ENCODE data around the gene TRPM3. TPM values are rescaled to one million over a fixed set of nuclear protein-coding genes. Genes with fewer than 3 reads are reported as not detected.

The TRPM3 gene
- total RNA-seq, 1 experiment from 2014 or later: not detected

- Mint-ChIP-seq H3K4me1 (ENCODE audit: low read depth, unreplicated experiment) (no peaks in the 10 kb centered on the region), H3K36me3 (ENCODE audit: insufficient read depth, unreplicated experiment) (no peaks in the 10 kb centered on the region), H3K27ac (ENCODE audit: unreplicated experiment) (no peak overlapping the region), H3K27me3 (ENCODE audit: unreplicated experiment) (peaks cover 35% of the 10 kb centered on the region), H3K9me3 (ENCODE audit: low read depth, unreplicated experiment) (no peaks in the 10 kb centered on the region), H3K4me3 (ENCODE audit: low read depth, unreplicated experiment) (no peak overlapping the region)
- CTCF ChIA-PET: no interaction called here
- no peak for TF ChIP-seq CTCF (IDR thresholded peaks at IDR 0.05; ENCODE audit: unreplicated experiment)
- no peak for DNase-seq
- no TSS peak for BruUV-seq (replicated peaks)
- intact Hi-C loops (cut with micrococcal nuclease; ENCODE audit: unreplicated experiment): no loop called here
Measured at GRCh38 chr9:70826562-70826961, 294.9 kb downstream of the TRPM3 start.

GRCh38 chr9:70823284-70823683 is 298.1 kb downstream of the TRPM3 start:
- Mint-ChIP-seq H3K9me3 (ENCODE audit: low read depth, unreplicated experiment) (no peaks in the 10 kb centered on the region), H3K27ac (ENCODE audit: unreplicated experiment) (no peak overlapping the region), H3K4me3 (ENCODE audit: low read depth, unreplicated experiment) (no peak overlapping the region), H3K27me3 (ENCODE audit: unreplicated experiment) (peaks cover 37% of the 10 kb centered on the region), H3K4me1 (ENCODE audit: low read depth, unreplicated experiment) (no peaks in the 10 kb centered on the region), H3K36me3 (ENCODE audit: insufficient read depth, unreplicated experiment) (no peaks in the 10 kb centered on the region)
- TF ChIP-seq CTCF (IDR thresholded peaks at IDR 0.05; ENCODE audit: unreplicated experiment): no peak
- CTCF ChIA-PET: no interaction called here
- BruUV-seq (replicated peaks): no TSS peak
- intact Hi-C loops (cut with micrococcal nuclease; ENCODE audit: unreplicated experiment): no loop called here
- no peak for DNase-seq

- no peak for DNase-seq
- TF ChIP-seq CTCF (IDR thresholded peaks at IDR 0.05; ENCODE audit: unreplicated experiment): no peak
- no peak overlapping the region for H3K27ac Mint-ChIP-seq (ENCODE audit: unreplicated experiment)
- BruUV-seq (replicated peaks): no TSS peak
- H3K9me3 Mint-ChIP-seq (ENCODE audit: low read depth, unreplicated experiment): no peaks in the 10 kb centered on the region
- no peaks in the 10 kb centered on the region for H3K36me3 Mint-ChIP-seq (ENCODE audit: insufficient read depth, unreplicated experiment)
- intact Hi-C loops (cut with micrococcal nuclease; ENCODE audit: unreplicated experiment): no loop called here
- H3K27me3 Mint-ChIP-seq (ENCODE audit: unreplicated experiment): peaks cover 10% of the 10 kb centered on the region
- CTCF ChIA-PET: no interaction called here
- H3K4me3 Mint-ChIP-seq (ENCODE audit: low read depth, unreplicated experiment): no peak overlapping the region
- H3K4me1 Mint-ChIP-seq (ENCODE audit: low read depth, unreplicated experiment): no peaks in the 10 kb centered on the region
Measured at GRCh38 chr9:70817311-70817710, 304.1 kb downstream of the TRPM3 start.

- intact Hi-C loops (cut with micrococcal nuclease; ENCODE audit: unreplicated experiment): no loop called here
- Mint-ChIP-seq H3K36me3 (ENCODE audit: insufficient read depth, unreplicated experiment) (no peaks in the 10 kb centered on the region), H3K27me3 (ENCODE audit: unreplicated experiment) (peaks cover 5% of the 10 kb centered on the region), H3K4me1 (ENCODE audit: low read depth, unreplicated experiment) (no peaks in the 10 kb centered on the region), H3K4me3 (ENCODE audit: low read depth, unreplicated experiment) (no peak overlapping the region), H3K9me3 (ENCODE audit: low read depth, unreplicated experiment) (no peaks in the 10 kb centered on the region), H3K27ac (ENCODE audit: unreplicated experiment) (no peak overlapping the region)
- CTCF ChIA-PET: no interaction called here
- no peak for DNase-seq
- no TSS peak for BruUV-seq (replicated peaks)
- TF ChIP-seq CTCF (IDR thresholded peaks at IDR 0.05; ENCODE audit: unreplicated experiment): no peak
Measured at GRCh38 chr9:70816891-70817290, 304.5 kb downstream of the TRPM3 start.

- no peaks in the 10 kb centered on the region for H3K36me3 Mint-ChIP-seq (ENCODE audit: insufficient read depth, unreplicated experiment)
- no peaks in the 10 kb centered on the region for H3K4me1 Mint-ChIP-seq (ENCODE audit: low read depth, unreplicated experiment)
- no peaks in the 10 kb centered on the region for H3K9me3 Mint-ChIP-seq (ENCODE audit: low read depth, unreplicated experiment)
- no TSS peak for BruUV-seq (replicated peaks)
- TF ChIP-seq CTCF (IDR thresholded peaks at IDR 0.05; ENCODE audit: unreplicated experiment): no peak
- no peaks in the 10 kb centered on the region for H3K27me3 Mint-ChIP-seq (ENCODE audit: unreplicated experiment)
- CTCF ChIA-PET: no interaction called here
- H3K4me3 Mint-ChIP-seq (ENCODE audit: low read depth, unreplicated experiment): no peak overlapping the region
- no peak for DNase-seq
- H3K27ac Mint-ChIP-seq (ENCODE audit: unreplicated experiment): no peak overlapping the region
- intact Hi-C loops (cut with micrococcal nuclease; ENCODE audit: unreplicated experiment): no loop called here
Measured at GRCh38 chr9:70816316-70816715, 305.1 kb downstream of the TRPM3 start.
